Adrenal gland (tissue), 5 donors: ENCODE measurements around the gene EFCAB11.

Experiments
- CTCF ChIP-seq, 6 experiments: fragments of 450-650 bp in 4 of 6; fragments of 200-600 bp in 2 of 6; sonication (generic) in 1 of 6; IDR thresholded peaks; 1 replicate in 5 of 6; 2 replicates in 1 of 6; pipeline versions ENCODE4 v1.5.1 to v1.8.0; 2016 to 2021; ENCODE audit warnings: antibody characterized with exemption in 6 of 6, mild to moderate bottlenecking in 2 of 6, moderate library complexity in 1 of 6
- POLR2A ChIP-seq, 2 donors: fragments of 450-650 bp; IDR thresholded peaks; one replicate each; pipeline ENCODE4 v1.6.1; 2017; ENCODE audit warnings: antibody characterized with exemption in 2 of 2, mild to moderate bottlenecking in 2 of 2, moderate library complexity in 1 of 2
- donor health status: DM: no; HTN: no; CAD: no.

- TF ChIP-seq CTCF (IDR thresholded peaks at IDR 0.05) = no peak
- TF ChIP-seq POLR2A (IDR thresholded peaks at IDR 0.05) = no peak
These were observed 151.0 kb downstream of the EFCAB11 start for GRCh38 chr14:89803542-89803941.
